HepG2 (cell line): ENCODE results near the gene MOCS1. TPM values are rescaled to one million over a fixed set of nuclear protein-coding genes. Genes with fewer than 3 reads are reported as not detected.

Experiments
- ATAC-seq: fragments of 200-7000 bp; cut with Tn5 transposase; 3 replicates; pipeline ENCODE4 v1.9.1; 2020; ENCODE audit warnings: mild to moderate bottlenecking, moderate library complexity
- BruUV-seq: library from RNA; stranded (reverse); fragments of 400-500 nt; replicated peaks from 2 replicates; lab custom pipeline; 2021; lab: Mats Ljungman, UMichigan
- CTCF ChIA-PET: fragments of 300-600 bp; formaldehyde crosslinking; extraction: SDS; loops from one replicate; lab custom pipeline; 2021; ENCODE audit warnings: low total read pairs, inconsistent platforms, low intra/inter-chr PET ratio; lab: Yijun Ruan, JAX
- POLR2A ChIA-PET: fragments of 350-600 bp; sonication (Branson Sonifier 250); formaldehyde crosslinking; loops from one replicate; lab custom pipeline; 2020; ENCODE audit warnings: antibody characterized with exemption, inconsistent platforms; lab: Yijun Ruan, JAX
- DNase-seq: peaks from one replicate; pipeline ENCODE4 v3.0.0-alpha.2; 2015; ENCODE audit warnings: low spot score
- FAIRE-seq: peaks from 3 replicates; lab custom pipeline; 2011; peaks lifted over from hg19 to GRCh38; lab: Jason Lieb, UNC
- H2AFZ ChIP-seq: one replicate; pipeline ENCODE4 v1.6.1; 2011; ENCODE audit warnings: low read length, inconsistent platforms
- H3K27ac ChIP-seq: fragments of 300-600 bp; 3 replicates; pipeline ENCODE4 v1.8.0; 2011; ENCODE audit warnings: mixed run types, mild to moderate bottlenecking, mixed read lengths, low read length, inconsistent platforms; ENCODE audit not compliant: insufficient read depth; ENCODE audit errors: extremely low read length
- H3K27me3 ChIP-seq, 2 experiments: fragments of 200-600 bp in 1 of 2; 2 replicates in 1 of 2; 3 replicates in 1 of 2; pipeline versions ENCODE4 v1.6.0 to v1.8.0; 2011; ENCODE audit warnings: low read length in 2 of 2, mild to moderate bottlenecking in 2 of 2, moderate library complexity in 2 of 2, inconsistent platforms in 1 of 2; ENCODE audit not compliant: insufficient read depth in 2 of 2, control insufficient read depth in 1 of 2
- H3K36me3 ChIP-seq, 2 experiments: fragments of 200-600 bp in 1 of 2; replicated peaks in 1 of 2; 2 replicates in 1 of 2; 3 replicates in 1 of 2; pipeline versions ENCODE4 v1.5.1 to v1.8.0; 2011; ENCODE audit warnings: low read length in 2 of 2, inconsistent platforms in 1 of 2; ENCODE audit not compliant: insufficient read depth in 2 of 2, control insufficient read depth in 1 of 2
- H3K4me1 ChIP-seq: 2 replicates; pipeline ENCODE4 v1.5.1; 2012; ENCODE audit warnings: low read length, inconsistent platforms; ENCODE audit not compliant: insufficient read depth
- H3K4me2 ChIP-seq: 2 replicates; pipeline ENCODE4 v1.6.0; 2011; ENCODE audit warnings: low read depth, low read length, inconsistent platforms
- H3K4me3 ChIP-seq, 3 experiments: fragments of 200-600 bp in 1 of 3; sonication (generic), shearing (Covaris generic) in 1 of 3; replicated peaks in 1 of 3; 2 replicates each; pipeline ENCODE4 v1.5.1; 2011 to 2016; ENCODE audit warnings: low read length in 3 of 3, inconsistent platforms in 2 of 3, low read depth in 2 of 3, mild to moderate bottlenecking in 2 of 3, control low read depth in 1 of 3, mixed read lengths in 1 of 3; ENCODE audit not compliant: insufficient read depth in 1 of 3
- H3K79me2 ChIP-seq: one replicate; pipeline ENCODE4 v1.6.1; 2011; ENCODE audit warnings: low read length, inconsistent platforms; ENCODE audit not compliant: insufficient read depth
- H3K9ac ChIP-seq: 2 replicates; pipeline ENCODE4 v1.6.0; 2011; ENCODE audit warnings: mild to moderate bottlenecking, low read depth, low read length, inconsistent platforms; ENCODE audit not compliant: insufficient read depth
- H3K9me3 ChIP-seq: 2 replicates; pipeline ENCODE4 v1.5.1; 2012; ENCODE audit warnings: mild to moderate bottlenecking, low read length
- H4K20me1 ChIP-seq: 2 replicates; pipeline ENCODE4 v1.6.0; 2011; ENCODE audit warnings: inconsistent platforms, mild to moderate bottlenecking, low read length, moderate library complexity; ENCODE audit not compliant: insufficient read depth
- HOXA3 ChIP-seq: sonication (generic); formaldehyde crosslinking; IDR thresholded peaks from 2 replicates; pipeline ENCODE4 v1.5.0; 2020; ENCODE audit warnings: missing genetic modification reagents
- MED8 ChIP-seq: sonication (generic); formaldehyde crosslinking; IDR thresholded peaks from 2 replicates; pipeline ENCODE4 v1.8.1; 2023; ENCODE audit warnings: mild to moderate bottlenecking, missing genetic modification reagents; ENCODE audit not compliant: insufficient replicate concordance
- SIX1 ChIP-seq: sonication (generic); formaldehyde crosslinking; IDR thresholded peaks from 2 replicates; pipeline ENCODE4 v1.4.0; 2020; ENCODE audit warnings: missing genetic modification reagents, borderline replicate concordance
- SIX4 ChIP-seq: sonication (generic); formaldehyde crosslinking; IDR thresholded peaks from 2 replicates; pipeline ENCODE4 v1.4.0; 2020; ENCODE audit warnings: missing genetic modification reagents
- ZFYVE20 ChIP-seq: sonication (generic); formaldehyde crosslinking; IDR thresholded peaks from 2 replicates; pipeline ENCODE4 v1.8.0; 2023; ENCODE audit warnings: low read depth, mild to moderate bottlenecking, moderate library complexity, missing genetic modification reagents, borderline replicate concordance
- ZNF230 ChIP-seq: sonication (generic); formaldehyde crosslinking; IDR thresholded peaks from 2 replicates; pipeline ENCODE4 v1.4.0; 2020; ENCODE audit warnings: mild to moderate bottlenecking, missing genetic modification reagents
- ZNF3 ChIP-seq: IDR thresholded peaks from 2 replicates; pipeline ENCODE4 v1.7.0; 2017; ENCODE audit warnings: inconsistent platforms
- ZNF761 ChIP-seq: sonication (generic); formaldehyde crosslinking; conservative IDR thresholded peaks from 2 replicates; pipeline ENCODE4 v1.4.0; 2020; ENCODE audit warnings: mild to moderate bottlenecking, missing genetic modification reagents
- ZSCAN29 ChIP-seq: sonication (generic); formaldehyde crosslinking; conservative IDR thresholded peaks from 2 replicates; pipeline ENCODE4 v1.4.0; 2020; ENCODE audit warnings: mild to moderate bottlenecking, missing genetic modification reagents
- ZZZ3 ChIP-seq: sonication (generic); formaldehyde crosslinking; IDR thresholded peaks from 2 replicates; pipeline ENCODE4 v1.4.0; 2020; ENCODE audit warnings: missing genetic modification reagents, mild to moderate bottlenecking, borderline replicate concordance
- WGBS: methylation state at CpG from one replicate; pipeline ENCODE4 v1.1.6; 2017; ENCODE audit warnings: low lambda C conversion rate; 5-methylcytosine and 5-hydroxymethylcytosine counted together
- in situ Hi-C: cut with HindIII; loops from 2 replicates; pipeline ENCODE4 v1.10.0; 2017; ENCODE audit warnings: low pct_unique_long_range_greater_than_20kb; ENCODE audit not compliant: extremely low pct_ligation_motif_present
- intact Hi-C: fragments of 100-400 bp; cut with micrococcal nuclease; formaldehyde crosslinking; loops from one replicate; pipeline ENCODE4 v1.10.0; 2022; ENCODE audit not compliant: unreplicated experiment
- polyA plus RNA-seq, 8 experiments: library from polyadenylated mRNA; depleted of rRNA in 3 of 8; stranded (reverse) in 7 of 8; unstranded in 1 of 8; fragments of >200 nt; fragmentation: Illumina TruSeq in 4 of 8; extraction: Trizol in 4 of 8; gene quantifications; 2 replicates each; pipeline versions ENCODE4 v1.2.1 to v1.2.3, GENCODE V29; 2011 to 2016; ENCODE audit warnings: low read depth in 4 of 8, missing spikeins in 1 of 8, mixed read lengths in 1 of 8; ENCODE audit not compliant: insufficient read depth in 1 of 8
- total RNA-seq, 5 experiments: library from RNA; depleted of rRNA; stranded (reverse); fragments of >200 nt; fragmentation: Illumina TruSeq; extraction: Trizol; gene quantifications; 2 replicates each; pipeline ENCODE4 v1.2.3, GENCODE V29; 2016; ENCODE audit warnings: low read depth in 1 of 5
- TF ChIP-seq, protein P1 (sequence below): sonication (generic); formaldehyde crosslinking; IDR thresholded peaks from 2 replicates; pipeline ENCODE4 v1.5.1; 2020; ENCODE audit warnings: missing genetic modification reagents, mild to moderate bottlenecking, borderline replicate concordance
- TF ChIP-seq, protein P2 (sequence below): sonication (generic); formaldehyde crosslinking; IDR thresholded peaks from 2 replicates; pipeline ENCODE4 v1.4.0; 2020; ENCODE audit warnings: missing genetic modification reagents

The MOCS1 gene
- total and polyA plus RNA-seq, 2 of the 13 experiments (the other 11 are each of a cell fraction or from before 2014, with no cell fraction given) = 5.3 to 11.7 TPM

DNA sequence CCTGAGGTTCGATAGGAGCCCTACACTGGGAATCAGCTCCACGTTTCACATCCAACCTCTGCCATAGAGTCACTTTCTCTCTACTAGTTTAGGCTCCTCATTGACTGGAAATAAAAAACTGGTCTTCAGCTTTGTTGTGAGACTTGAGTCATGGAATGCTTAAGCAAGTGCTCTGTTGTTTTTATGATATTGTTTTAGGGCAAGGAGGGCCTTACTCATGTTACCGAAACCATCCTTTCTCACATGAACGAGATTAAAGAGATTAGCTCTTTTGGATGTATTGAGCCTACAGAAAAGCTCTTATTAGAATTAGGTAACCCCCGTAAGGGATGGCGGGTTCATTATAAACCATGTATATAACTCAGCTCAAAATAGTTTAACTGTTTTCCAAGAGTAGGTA is 6.9 kb upstream of the MOCS1 start (continued):
- TF ChIP-seq, protein P1, sequence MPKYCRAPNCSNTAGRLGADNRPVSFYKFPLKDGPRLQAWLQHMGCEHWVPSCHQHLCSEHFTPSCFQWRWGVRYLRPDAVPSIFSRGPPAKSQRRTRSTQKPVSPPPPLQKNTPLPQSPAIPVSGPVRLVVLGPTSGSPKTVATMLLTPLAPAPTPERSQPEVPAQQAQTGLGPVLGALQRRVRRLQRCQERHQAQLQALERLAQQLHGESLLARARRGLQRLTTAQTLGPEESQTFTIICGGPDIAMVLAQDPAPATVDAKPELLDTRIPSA (CRISPR knock-in tag) = no peak
- TF ChIP-seq HOXA3 (CRISPR knock-in tag) = no peak
- no peak for TF ChIP-seq ZSCAN29 (CRISPR knock-in tag)
- TF ChIP-seq, protein P2, sequence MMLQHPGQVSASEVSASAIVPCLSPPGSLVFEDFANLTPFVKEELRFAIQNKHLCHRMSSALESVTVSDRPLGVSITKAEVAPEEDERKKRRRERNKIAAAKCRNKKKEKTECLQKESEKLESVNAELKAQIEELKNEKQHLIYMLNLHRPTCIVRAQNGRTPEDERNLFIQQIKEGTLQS = no peak
- TF ChIP-seq ZNF3 = no peak
- no peak for TF ChIP-seq ZNF761

DNA sequence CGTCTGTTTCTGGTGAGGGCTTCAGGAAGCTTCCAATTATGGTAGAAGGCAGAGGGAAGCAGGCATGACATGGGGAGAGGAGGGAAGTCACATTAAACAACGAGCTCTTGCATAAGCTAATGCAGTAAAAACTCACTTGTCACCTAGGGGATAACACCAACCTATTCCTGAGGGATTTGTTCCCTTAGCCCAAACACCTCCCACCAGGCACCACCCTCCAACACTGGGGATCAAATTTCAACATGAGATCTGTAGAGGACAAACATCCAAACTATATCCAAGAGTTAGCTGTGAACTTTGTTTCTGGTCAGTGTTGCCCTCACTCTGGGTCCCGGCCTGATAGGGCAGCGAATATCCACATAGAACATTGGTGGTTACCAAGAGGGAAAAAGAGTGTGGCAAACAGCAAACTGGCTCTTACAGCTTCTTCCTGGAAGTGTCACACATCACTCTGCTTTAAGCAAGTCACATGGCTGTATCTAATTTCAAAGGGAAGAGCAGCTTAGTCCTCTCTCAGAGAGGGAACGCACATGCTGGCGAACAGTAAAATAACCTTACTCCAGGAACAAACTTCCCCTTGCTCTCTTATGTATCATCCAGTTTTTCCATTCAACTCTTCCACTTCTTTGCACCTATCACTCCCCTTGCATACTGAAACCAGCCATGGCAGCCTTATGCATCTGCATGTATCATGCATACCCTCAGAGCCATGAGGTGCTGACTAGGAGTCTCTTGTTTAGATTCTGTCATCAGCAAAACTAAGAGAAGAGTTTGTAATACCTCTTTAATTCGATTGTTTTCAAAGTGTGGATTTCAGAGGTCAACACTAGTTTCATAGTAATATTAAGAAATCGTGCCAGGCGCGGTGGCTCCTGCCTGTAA is 4.8 kb upstream of the MOCS1 start:
- Histone ChIP-seq H3K4me1 (peaks cover 15% of the 10 kb centered on the region), H3K9ac (no peak overlapping the region), H3K4me2 (peak overlapping the region; percentile 40), H3K36me3 (no peaks in the 10 kb centered on the region), H3K9me3 (no peaks in the 10 kb centered on the region), H2AFZ (no peak overlapping the region), H3K27ac (no peak overlapping the region), H3K4me3 (no peak overlapping the region), H3K79me2 (no peaks in the 10 kb centered on the region), H3K27me3 (0 out of 5 replicates have a peak, but pooled peaks cover 0 to 3% of the 10 kb centered on the region in 2 experiments), H4K20me1 (no peaks in the 10 kb centered on the region)
- CTCF ChIA-PET = no interaction called here
- TF ChIP-seq SIX4 (CRISPR knock-in tag) = 0 out of 2 replicates have a peak, but pooled peaks have one; percentile 20
- no peak for TF ChIP-seq ZFYVE20 (CRISPR knock-in tag)
- no peak for TF ChIP-seq MED8 (CRISPR knock-in tag)
- TF ChIP-seq SIX1 (CRISPR knock-in tag) = peak; percentile 42; the same call in 1 of the 2 replicates
- TF ChIP-seq ZZZ3 = no peak
- 0 out of 2 replicates have a peak, but pooled peaks have one; percentile 44 for TF ChIP-seq ZNF230 (CRISPR knock-in tag)
- ATAC-seq (peak; percentile 33), FAIRE-seq (peak; percentile 72), DNase-seq (peak; percentile 19)
- no TSS peak for BruUV-seq
- in situ Hi-C loops (no loop called here), intact Hi-C loops (no loop called here)
- POLR2A ChIA-PET = no interaction called here
- 46% methylated on average over 10 of the region's 10 CpGs for WGBS
